SK-N-SH (cell line): ENCODE data around the gene GGA3.

Source experiments
- EZH2phosphoT487 ChIP-seq: fragments of 200-600 bp; sonication (generic); IDR thresholded peaks from 2 replicates; pipeline ENCODE4 v1.6.1; 2017; ENCODE audit warnings: low read depth, mixed run types, mild to moderate bottlenecking, antibody characterized with exemption, moderate library complexity, borderline replicate concordance
- JUND ChIP-seq: IDR thresholded peaks from 2 replicates; pipeline ENCODE4 v1.4.0; 2012
- RAD21 ChIP-seq: IDR thresholded peaks from 2 replicates; pipeline ENCODE4 v1.6.1; 2012; ENCODE audit warnings: mild to moderate bottlenecking, low read length
- SIN3A ChIP-seq: IDR thresholded peaks from 2 replicates; pipeline ENCODE4 v1.6.1; 2012; ENCODE audit warnings: low read depth, mild to moderate bottlenecking, low read length, moderate library complexity, borderline replicate concordance
- TF ChIP-seq, protein P1 (sequence below): fragments of 200-600 bp; sonication (generic); IDR thresholded peaks from 2 replicates; pipeline ENCODE4 v1.6.1; 2017; ENCODE audit warnings: antibody characterized with exemption, mild to moderate bottlenecking, moderate library complexity

DNA sequence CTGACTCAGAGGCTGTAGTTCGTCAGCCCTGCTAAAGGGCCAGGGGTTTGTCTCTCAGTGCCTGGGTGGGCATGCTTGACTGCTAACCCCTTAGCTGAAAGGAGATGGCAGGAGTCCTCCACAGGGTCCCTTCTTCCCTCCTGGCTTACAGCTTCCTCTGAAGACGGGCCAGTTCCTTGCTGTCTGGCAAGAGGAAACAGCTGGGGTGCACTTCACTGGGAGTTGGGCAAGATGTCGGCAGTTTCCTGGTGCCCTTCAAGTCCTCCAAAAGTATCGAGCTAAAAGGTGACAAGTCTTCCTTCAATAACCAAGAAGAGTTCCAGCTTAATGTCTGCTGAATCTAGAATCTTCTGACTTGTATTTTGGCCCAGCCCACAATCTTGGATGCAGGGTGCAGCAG, 32.6 kb downstream of the GGA3 start:
- TF ChIP-seq SIN3A (no peak), EZH2phosphoT487 (no peak), RAD21 (no peak), JUND (no peak)
- TF ChIP-seq, protein P1, sequence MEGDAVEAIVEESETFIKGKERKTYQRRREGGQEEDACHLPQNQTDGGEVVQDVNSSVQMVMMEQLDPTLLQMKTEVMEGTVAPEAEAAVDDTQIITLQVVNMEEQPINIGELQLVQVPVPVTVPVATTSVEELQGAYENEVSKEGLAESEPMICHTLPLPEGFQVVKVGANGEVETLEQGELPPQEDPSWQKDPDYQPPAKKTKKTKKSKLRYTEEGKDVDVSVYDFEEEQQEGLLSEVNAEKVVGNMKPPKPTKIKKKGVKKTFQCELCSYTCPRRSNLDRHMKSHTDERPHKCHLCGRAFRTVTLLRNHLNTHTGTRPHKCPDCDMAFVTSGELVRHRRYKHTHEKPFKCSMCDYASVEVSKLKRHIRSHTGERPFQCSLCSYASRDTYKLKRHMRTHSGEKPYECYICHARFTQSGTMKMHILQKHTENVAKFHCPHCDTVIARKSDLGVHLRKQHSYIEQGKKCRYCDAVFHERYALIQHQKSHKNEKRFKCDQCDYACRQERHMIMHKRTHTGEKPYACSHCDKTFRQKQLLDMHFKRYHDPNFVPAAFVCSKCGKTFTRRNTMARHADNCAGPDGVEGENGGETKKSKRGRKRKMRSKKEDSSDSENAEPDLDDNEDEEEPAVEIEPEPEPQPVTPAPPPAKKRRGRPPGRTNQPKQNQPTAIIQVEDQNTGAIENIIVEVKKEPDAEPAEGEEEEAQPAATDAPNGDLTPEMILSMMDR = no peak
